ENCODE measurements around the gene TOX2. TPM values are rescaled to one million over a fixed set of nuclear protein-coding genes. Genes with fewer than 3 reads are reported as not detected.

The TOX2 gene
- total RNA-seq, 1 donor from 2014 or later = 0.16 TPM

DNA sequence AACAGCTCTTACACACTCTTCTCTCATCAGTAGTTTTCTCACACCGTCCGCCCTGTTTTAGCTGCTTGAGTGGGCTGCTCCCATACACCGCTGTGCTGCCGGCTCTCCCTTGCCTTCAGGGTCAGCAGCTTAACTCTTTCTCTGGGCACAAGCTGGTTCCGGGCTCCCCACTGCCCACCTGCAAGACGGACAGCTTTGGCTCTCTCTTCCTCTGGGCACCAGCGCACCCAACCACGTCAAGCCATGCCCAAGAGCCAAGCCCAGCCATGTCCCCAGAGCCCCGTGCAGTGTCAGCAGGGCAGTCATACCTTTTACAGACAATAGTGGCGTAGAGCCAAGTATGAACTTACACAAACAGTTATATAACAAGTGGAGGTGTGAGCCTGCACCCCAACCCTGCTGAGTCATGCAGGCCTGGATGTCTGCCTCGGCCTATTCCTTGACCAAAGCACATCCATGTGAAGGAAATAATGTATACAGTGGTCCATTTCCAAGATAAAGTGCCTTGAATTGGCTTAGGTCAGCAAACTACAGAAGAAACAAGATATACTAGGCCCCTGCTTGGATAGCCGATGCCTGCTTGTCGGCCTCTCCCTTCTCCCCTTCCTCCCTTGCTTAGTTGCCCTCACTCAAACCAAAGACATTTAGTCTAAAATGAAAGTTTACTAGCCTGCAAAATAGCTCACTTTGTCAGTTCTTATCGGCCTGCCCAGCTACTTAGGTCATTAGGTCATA, 183.0 kb downstream of the TOX2 start:
- no peak overlapping the region for H3K4me3 Mint-ChIP-seq (ENCODE audit: unreplicated experiment)
- H2AFZ ChIP-seq (ENCODE audit: low read depth, low read length) = no peak overlapping the region

DNA sequence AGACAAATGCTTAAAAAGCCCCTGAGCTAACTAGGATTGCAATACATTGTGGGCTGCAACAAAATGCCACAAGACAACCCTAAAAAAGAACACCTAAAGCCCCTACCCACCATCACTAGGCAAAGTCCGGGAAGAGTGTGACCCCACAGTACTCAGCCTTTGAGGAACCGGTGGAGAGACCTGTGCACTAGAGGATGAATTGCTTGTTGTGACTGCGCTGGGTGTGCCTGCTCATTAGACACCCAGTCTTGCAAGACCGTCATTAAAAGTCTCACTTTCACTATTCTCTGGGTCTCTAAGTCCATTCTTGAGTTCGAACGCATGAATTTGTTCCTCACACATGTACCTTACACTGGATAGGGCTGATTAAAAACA, 183.6 kb downstream of the TOX2 start:
- Mint-ChIP-seq H3K27me3 (ENCODE audit: low read depth, unreplicated experiment) (peaks cover 3% of the 10 kb centered on the region), H3K4me1 (ENCODE audit: low read depth, unreplicated experiment) (peaks cover 4% of the 10 kb centered on the region), H3K4me3 (ENCODE audit: unreplicated experiment) (no peak overlapping the region), H3K9me3 (ENCODE audit: unreplicated experiment) (no peaks in the 10 kb centered on the region), H3K27ac (ENCODE audit: unreplicated experiment) (no peak overlapping the region), H3K36me3 (ENCODE audit: low read depth, unreplicated experiment) (no peaks in the 10 kb centered on the region)
- DNase-seq (ENCODE audit: low read depth) (no peak), FAIRE-seq (no peak)
- Histone ChIP-seq H3K4me3 (ENCODE audit: insufficient read depth, low read depth, low read length) (no peak overlapping the region), H3K9me3 (ENCODE audit: insufficient read depth, low read depth, low read length) (no peaks in the 10 kb centered on the region), H3K79me2 (ENCODE audit: insufficient read depth, low read length) (no peaks in the 10 kb centered on the region), H2AFZ (ENCODE audit: low read depth, low read length) (no peak overlapping the region), H3K4me1 (ENCODE audit: insufficient read depth, low read length) (no peaks in the 10 kb centered on the region), H3K27me3 (ENCODE audit: insufficient read depth, low read length) (peaks cover 3% of the 10 kb centered on the region), H3K27ac (ENCODE audit: low read depth, low read length) (no peak overlapping the region), H4K20me1 (ENCODE audit: insufficient read depth, low read length) (no peaks in the 10 kb centered on the region), H3K36me3 (ENCODE audit: insufficient read depth, low read length) (no peaks in the 10 kb centered on the region), H3K4me2 (ENCODE audit: low read length) (no peak overlapping the region), H3K9ac (ENCODE audit: low read length) (no peak overlapping the region)
- TF ChIP-seq, protein P1, sequence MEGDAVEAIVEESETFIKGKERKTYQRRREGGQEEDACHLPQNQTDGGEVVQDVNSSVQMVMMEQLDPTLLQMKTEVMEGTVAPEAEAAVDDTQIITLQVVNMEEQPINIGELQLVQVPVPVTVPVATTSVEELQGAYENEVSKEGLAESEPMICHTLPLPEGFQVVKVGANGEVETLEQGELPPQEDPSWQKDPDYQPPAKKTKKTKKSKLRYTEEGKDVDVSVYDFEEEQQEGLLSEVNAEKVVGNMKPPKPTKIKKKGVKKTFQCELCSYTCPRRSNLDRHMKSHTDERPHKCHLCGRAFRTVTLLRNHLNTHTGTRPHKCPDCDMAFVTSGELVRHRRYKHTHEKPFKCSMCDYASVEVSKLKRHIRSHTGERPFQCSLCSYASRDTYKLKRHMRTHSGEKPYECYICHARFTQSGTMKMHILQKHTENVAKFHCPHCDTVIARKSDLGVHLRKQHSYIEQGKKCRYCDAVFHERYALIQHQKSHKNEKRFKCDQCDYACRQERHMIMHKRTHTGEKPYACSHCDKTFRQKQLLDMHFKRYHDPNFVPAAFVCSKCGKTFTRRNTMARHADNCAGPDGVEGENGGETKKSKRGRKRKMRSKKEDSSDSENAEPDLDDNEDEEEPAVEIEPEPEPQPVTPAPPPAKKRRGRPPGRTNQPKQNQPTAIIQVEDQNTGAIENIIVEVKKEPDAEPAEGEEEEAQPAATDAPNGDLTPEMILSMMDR (IDR thresholded peaks at IDR 0.05; ENCODE audit: insufficient read depth, low read depth, low read length) = no peak
- TF ChIP-seq EZH2 (IDR thresholded peaks at IDR 0.05; ENCODE audit: insufficient read depth, low read length) = no peak

More for the DNA sequence above, 183.0 kb downstream of the TOX2 start:
- H3K27ac Mint-ChIP-seq (ENCODE audit: unreplicated experiment) = no peak overlapping the region
- Histone ChIP-seq H3K79me2 (ENCODE audit: insufficient read depth, low read length) (no peaks in the 10 kb centered on the region), H3K9me3 (ENCODE audit: insufficient read depth, low read depth, low read length) (no peaks in the 10 kb centered on the region), H3K4me1 (ENCODE audit: insufficient read depth, low read length) (no peaks in the 10 kb centered on the region), H4K20me1 (ENCODE audit: insufficient read depth, low read length) (no peaks in the 10 kb centered on the region), H3K4me2 (ENCODE audit: low read length) (no peak overlapping the region), H3K4me3 (ENCODE audit: insufficient read depth, low read depth, low read length) (no peak overlapping the region), H3K9ac (ENCODE audit: low read length) (no peak overlapping the region), H3K27ac (ENCODE audit: low read depth, low read length) (no peak overlapping the region), H3K27me3 (ENCODE audit: insufficient read depth, low read length) (no peaks in the 10 kb centered on the region), H3K36me3 (ENCODE audit: insufficient read depth, low read length) (no peaks in the 10 kb centered on the region)
- H3K4me1 Mint-ChIP-seq (ENCODE audit: low read depth, unreplicated experiment) = peaks cover 4% of the 10 kb centered on the region
- H3K9me3 Mint-ChIP-seq (ENCODE audit: unreplicated experiment) = no peaks in the 10 kb centered on the region
- TF ChIP-seq, protein P1 (IDR thresholded peaks at IDR 0.05; ENCODE audit: insufficient read depth, low read depth, low read length) = no peak
- no peak for TF ChIP-seq EZH2 (IDR thresholded peaks at IDR 0.05; ENCODE audit: insufficient read depth, low read length)
- peaks cover 7% of the 10 kb centered on the region for H3K27me3 Mint-ChIP-seq (ENCODE audit: low read depth, unreplicated experiment)
- DNase-seq (ENCODE audit: low read depth) (peak; percentile 41), FAIRE-seq (no peak)
- H3K36me3 Mint-ChIP-seq (ENCODE audit: low read depth, unreplicated experiment) = no peaks in the 10 kb centered on the region

DNA sequence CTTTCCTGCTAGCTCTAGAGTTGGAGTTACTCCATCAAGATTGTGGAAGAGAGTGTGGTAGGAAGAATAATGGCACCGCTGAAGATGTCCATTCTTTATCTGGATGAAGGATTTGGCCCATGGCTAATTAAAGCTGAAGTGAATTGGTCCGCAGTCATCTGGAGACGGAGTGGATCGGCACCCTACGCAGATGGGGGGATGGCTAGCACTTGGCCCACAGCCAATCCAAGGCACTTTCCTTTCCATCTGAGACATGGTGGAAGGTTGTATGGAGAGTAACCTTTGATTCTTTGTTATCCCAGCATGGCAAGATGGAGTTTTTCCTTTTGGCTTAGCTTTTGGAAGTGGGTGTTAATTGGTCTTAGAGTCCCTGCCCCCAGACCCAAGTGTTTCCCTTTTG, 184.0 kb downstream of the TOX2 start:
- Mint-ChIP-seq H3K4me3 (ENCODE audit: unreplicated experiment) (no peak overlapping the region), H3K36me3 (ENCODE audit: low read depth, unreplicated experiment) (no peaks in the 10 kb centered on the region), H3K4me1 (ENCODE audit: low read depth, unreplicated experiment) (peaks cover 4% of the 10 kb centered on the region), H3K27me3 (ENCODE audit: low read depth, unreplicated experiment) (peaks cover 6% of the 10 kb centered on the region), H3K27ac (ENCODE audit: unreplicated experiment) (no peak overlapping the region), H3K9me3 (ENCODE audit: unreplicated experiment) (no peaks in the 10 kb centered on the region)
- Histone ChIP-seq H3K27ac (ENCODE audit: low read depth, low read length) (no peak overlapping the region), H3K79me2 (ENCODE audit: insufficient read depth, low read length) (no peaks in the 10 kb centered on the region), H3K4me3 (ENCODE audit: insufficient read depth, low read depth, low read length) (no peak overlapping the region), H3K4me1 (ENCODE audit: insufficient read depth, low read length) (no peaks in the 10 kb centered on the region), H3K9ac (ENCODE audit: low read length) (no peak overlapping the region), H2AFZ (ENCODE audit: low read depth, low read length) (no peak overlapping the region), H3K36me3 (ENCODE audit: insufficient read depth, low read length) (no peaks in the 10 kb centered on the region), H3K4me2 (ENCODE audit: low read length) (no peak overlapping the region), H3K9me3 (ENCODE audit: insufficient read depth, low read depth, low read length) (no peaks in the 10 kb centered on the region), H3K27me3 (ENCODE audit: insufficient read depth, low read length) (peaks cover 8% of the 10 kb centered on the region), H4K20me1 (ENCODE audit: insufficient read depth, low read length) (no peaks in the 10 kb centered on the region)
- FAIRE-seq (no peak), DNase-seq (ENCODE audit: low read depth) (no peak)
- TF ChIP-seq, protein P1 (IDR thresholded peaks at IDR 0.05; ENCODE audit: insufficient read depth, low read depth, low read length) = no peak
- no peak for TF ChIP-seq EZH2 (IDR thresholded peaks at IDR 0.05; ENCODE audit: insufficient read depth, low read length)
